GM08714 (cell line): ENCODE data around the gene PIK3CA.
"Not testable (repeated sequence)": the region's sequence is repeated elsewhere in the genome, so short reads cannot be mapped to it uniquely, and the experiment has no call there.

ENCODE experiments used
- H3K4me3 ChIP-seq: fragments of 200-500 bp; sonication (Bioruptor generic); 2 replicates; pipeline ENCODE4 v1.5.1; 2014; ENCODE audit warnings: mild to moderate bottlenecking, low read length, inconsistent platforms
- ZNF274 ChIP-seq: IDR thresholded peaks from 2 replicates; pipeline ENCODE4 v1.6.1; 2012; ENCODE audit warnings: mild to moderate bottlenecking, low read depth, low read length

Gene PIK3CA

DNA sequence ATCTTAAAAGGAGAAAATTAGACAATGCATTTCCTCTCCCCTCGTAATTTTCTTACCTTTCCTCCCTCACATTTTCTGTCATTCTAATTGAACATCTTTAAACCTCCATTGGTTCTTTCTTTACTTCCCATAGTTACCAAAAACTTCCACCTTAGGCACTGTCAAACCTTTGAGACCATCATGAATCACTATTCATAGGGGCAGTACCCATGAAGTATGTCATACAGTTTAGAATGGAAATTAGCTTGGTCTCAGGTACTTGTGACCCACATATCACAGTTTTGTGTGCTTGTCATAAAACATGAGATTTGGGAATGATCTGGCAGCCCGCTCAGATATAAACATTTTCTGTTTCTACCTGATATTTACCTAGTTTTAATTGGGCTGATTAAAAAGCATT is 52.6 kb downstream of the PIK3CA start:
- TF ChIP-seq ZNF274: no peak
- no peak overlapping the region for H3K4me3 ChIP-seq

DNA sequence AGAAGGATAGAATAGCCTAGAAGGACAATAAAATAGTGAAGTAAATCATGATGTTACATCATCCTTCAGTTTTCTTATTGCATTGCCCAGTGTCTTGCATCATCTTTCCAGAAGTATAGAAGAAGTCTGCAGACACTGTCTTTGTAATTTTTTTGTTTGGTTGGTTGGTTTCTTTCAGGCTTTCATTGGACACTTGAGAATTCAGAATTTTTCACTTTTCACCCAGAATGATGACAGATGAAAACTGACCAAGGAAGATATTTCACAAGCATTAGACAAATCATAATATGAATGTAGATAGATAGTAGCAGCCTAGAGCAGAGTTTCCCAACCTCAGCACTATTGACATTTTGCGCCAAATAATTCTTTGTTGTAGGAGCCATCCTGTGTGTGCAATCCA is 67.4 kb downstream of the PIK3CA start:
- not testable (repeated sequence) for H3K4me3 ChIP-seq

DNA sequence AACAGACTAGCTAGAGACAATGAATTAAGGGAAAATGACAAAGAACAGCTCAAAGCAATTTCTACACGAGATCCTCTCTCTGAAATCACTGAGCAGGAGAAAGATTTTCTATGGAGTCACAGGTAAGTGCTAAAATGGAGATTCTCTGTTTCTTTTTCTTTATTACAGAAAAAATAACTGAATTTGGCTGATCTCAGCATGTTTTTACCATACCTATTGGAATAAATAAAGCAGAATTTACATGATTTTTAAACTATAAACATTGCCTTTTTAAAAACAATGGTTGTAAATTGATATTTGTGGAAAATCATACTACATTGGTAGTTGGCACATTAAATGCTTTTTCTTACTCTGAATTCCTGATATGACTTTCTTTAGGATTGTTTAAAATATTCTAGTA is 70.1 kb downstream of the PIK3CA start:
- H3K4me3 ChIP-seq: not testable (repeated sequence)

DNA sequence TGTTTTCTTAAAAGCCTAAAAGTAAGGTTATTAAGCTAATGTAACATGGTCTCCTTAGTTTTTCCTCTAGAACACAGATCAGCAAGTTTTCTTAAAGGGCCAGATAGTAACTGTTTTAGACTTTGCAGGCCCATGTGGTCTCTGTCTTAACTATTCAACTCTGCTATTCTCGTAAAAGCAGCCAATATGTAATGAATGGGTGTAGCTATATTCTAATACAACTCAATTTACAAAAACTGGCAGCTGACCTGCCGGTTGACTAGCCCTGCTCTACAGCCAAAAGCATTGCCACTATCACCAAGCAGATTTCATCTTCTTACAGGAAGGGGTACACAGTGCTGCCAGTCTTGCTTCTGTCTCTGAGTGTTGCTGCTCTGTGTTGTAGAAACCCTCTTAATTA is 75.4 kb downstream of the PIK3CA start:
- TF ChIP-seq ZNF274: no peak
- H3K4me3 ChIP-seq: no peak overlapping the region

DNA sequence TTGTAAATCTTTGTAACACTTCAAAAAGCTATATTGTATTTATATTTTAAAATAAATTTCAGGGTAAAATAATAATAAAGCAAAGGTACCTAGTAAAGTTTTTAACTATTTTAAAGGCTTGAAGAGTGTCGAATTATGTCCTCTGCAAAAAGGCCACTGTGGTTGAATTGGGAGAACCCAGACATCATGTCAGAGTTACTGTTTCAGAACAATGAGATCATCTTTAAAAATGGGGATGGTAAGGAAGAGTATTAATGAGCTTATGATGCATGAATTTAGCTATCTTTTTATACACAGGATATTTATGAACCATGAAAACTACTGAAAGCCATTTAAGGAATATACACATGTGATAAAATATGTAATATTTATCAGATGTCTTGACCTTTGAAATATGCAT is 76.4 kb downstream of the PIK3CA start:
- no peak for TF ChIP-seq ZNF274
- H3K4me3 ChIP-seq: no peak overlapping the region

DNA sequence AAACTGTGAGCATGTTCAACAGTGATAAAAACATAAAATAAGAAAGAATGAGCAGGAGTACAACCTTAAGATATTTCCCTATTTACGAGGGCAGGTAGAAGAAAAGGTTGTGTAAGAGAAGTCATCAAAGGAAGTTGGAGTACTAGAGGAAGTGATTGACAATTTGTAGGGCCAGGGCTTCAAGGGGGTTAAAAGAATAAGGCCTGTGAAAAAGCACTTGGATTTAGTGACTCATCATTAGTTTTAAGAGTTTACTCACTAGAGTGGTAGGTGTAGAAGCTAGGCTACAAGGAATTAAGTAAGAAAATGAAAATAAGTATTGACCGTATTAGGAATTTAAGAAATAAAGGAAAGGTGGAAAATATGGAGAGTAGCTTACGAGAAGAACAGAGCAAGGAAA is 79.2 kb downstream of the PIK3CA start:
- TF ChIP-seq ZNF274: no peak
- no peak overlapping the region for H3K4me3 ChIP-seq

DNA sequence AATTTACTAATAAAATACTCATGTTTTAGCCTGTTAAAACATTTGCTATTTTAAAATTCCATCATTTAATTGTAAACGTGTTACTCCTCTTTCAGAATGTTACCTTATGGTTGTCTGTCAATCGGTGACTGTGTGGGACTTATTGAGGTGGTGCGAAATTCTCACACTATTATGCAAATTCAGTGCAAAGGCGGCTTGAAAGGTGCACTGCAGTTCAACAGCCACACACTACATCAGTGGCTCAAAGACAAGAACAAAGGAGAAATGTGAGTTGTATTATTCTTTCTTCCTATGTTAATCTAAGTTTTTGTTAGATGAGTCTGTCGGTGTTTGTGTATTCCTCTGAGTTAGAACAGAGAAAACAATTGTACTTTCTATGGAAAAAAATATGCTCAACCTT is 81.0 kb downstream of the PIK3CA start:
- H3K4me3 ChIP-seq: no peak overlapping the region
- TF ChIP-seq ZNF274: no peak

DNA sequence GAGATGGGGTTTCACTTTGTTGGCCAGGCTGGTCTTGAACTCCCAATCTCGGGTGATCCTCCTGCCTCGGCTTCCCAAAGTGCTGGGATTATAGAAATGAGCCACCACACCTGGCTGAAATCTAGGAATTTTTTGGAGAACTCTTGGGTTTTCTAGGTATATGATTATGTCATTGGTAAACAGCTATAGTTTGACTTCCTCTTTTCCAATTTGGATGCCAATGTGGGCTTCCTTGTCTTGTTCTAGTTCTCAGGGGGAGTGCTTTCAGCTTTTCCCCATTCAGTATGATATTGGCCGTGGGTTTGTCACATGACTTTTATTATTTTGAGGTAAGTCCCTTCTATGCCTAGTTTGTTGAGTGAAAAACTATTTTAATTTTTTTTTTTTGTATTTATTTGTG is 84.9 kb downstream of the PIK3CA start:
- no peak overlapping the region for H3K4me3 ChIP-seq
- no peak for TF ChIP-seq ZNF274

DNA sequence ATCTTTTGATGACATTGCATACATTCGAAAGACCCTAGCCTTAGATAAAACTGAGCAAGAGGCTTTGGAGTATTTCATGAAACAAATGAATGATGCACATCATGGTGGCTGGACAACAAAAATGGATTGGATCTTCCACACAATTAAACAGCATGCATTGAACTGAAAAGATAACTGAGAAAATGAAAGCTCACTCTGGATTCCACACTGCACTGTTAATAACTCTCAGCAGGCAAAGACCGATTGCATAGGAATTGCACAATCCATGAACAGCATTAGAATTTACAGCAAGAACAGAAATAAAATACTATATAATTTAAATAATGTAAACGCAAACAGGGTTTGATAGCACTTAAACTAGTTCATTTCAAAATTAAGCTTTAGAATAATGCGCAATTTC is 86.0 kb downstream of the PIK3CA start:
- TF ChIP-seq ZNF274: no peak
- no peak overlapping the region for H3K4me3 ChIP-seq

DNA sequence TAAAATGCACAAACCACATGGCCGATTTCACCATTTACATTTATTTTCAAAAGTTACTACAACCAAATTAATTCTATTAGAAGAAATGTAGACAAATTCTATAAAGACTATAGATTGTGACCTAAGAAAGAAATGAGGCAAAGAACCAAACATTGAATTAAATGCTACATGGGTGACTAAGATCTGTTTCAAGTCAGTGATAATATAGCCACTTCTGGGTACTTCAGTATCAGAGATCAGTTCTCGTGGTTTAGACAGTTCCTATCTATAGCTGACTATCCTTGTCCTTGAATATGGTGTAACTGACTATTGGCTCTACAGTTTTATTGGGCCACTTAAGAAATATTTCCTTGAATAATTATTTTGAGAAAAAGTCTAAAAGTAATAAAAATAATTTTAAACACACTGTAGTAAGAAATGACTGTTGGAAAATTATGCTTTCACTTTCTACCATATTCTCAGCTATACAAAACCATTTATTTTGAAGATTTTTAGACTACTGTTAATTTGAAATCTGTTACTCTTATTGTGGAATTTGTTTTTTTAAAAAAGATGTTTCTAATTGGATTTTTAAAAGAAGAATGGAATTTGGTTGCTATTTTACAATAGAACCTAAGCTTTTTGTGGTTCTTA is 88.6 kb downstream of the PIK3CA start:
- TF ChIP-seq ZNF274: no peak
- no peak overlapping the region for H3K4me3 ChIP-seq

DNA sequence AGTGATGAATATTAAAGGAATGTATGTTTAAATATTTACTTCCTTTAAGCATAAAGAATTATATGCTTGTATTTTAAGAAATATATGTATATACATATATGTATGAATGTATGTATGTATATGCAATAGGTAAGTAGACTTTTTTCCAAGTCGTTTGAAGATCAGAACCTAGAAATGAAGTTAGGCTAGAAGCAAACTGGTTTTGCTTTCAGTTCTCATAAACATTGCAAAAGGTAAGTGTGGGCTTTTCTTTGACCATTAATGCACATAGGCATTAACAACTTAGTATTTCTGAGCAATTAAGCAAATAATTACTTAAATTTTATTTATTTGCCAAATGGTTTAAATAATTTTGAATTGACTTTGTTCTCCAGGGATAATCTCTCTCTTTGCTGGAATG is 92.1 kb downstream of the PIK3CA start:
- H3K4me3 ChIP-seq: not testable (repeated sequence)

DNA sequence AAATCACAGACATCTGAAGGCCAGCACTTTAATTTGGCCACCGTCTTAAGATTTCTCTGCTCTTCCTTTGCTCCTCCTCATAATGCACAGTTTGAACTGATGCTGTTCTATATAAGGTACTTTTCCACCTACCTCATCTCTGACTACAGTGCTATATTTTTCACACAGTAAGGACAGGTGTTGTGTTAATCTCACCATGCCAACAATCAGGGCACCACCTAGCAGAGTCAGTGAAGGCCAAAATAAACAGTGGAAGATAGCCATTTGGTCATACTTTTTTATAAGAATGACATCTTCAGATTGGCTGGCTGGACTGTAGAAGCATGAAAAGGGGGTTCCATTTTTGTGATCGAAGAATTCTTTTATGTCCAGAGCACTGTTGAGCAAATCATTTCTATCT is 94.7 kb downstream of the PIK3CA start:
- not testable (repeated sequence) for H3K4me3 ChIP-seq

DNA sequence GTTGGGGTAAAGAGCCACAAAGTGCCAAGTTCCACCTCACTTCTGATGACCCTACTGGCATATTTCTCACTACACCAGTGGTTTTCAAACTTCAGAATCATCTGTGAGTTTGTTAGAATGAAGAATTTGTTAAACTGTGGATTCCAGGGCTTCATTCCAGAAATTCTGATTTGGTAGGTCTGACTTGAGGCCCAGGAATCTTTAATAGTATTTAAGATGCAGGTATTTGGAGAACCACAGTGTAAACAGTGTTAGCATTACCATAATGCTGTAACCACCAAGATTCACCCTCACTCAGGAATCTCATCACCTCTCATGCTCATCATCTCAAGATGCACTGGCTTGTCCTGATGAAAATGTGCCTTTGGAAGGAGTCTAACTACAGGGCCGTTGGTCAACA is 96.7 kb downstream of the PIK3CA start:
- no peak overlapping the region for H3K4me3 ChIP-seq
- TF ChIP-seq ZNF274: no peak

DNA sequence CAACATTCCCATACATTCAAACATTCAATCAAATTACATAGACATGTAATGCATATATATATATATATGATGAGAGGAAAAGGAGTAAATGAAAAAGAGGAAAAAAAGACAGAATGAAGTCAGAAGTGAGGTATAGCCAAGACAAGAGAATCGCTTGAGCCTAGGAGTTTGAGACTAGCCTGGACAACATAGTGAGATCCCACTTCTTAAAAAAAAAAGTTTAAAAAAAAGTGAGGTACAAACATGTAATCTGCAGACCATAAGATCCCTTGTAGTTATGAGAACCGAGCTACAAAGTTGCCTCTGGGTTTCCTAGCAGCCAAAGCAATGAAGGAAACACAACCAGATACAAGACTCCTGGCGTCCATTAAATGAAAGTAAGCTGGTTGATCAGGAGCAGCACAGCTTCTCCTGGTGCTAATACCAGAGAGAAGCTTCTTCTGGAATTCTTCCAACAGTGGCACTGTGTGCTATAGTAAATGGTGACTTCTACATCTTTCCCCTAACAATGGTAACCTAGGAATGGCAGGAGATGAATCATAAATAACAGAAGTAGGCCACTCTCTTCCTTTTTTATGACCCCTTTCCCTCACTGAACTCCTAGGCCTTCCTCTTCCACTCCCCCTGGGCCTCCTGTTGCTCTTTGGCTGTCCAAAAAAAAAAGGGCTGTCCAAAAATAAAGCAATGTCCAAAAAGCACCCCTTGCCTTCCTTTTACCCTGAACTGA is 99.3 kb downstream of the PIK3CA start:
- no peak for TF ChIP-seq ZNF274
- no peak overlapping the region for H3K4me3 ChIP-seq

DNA sequence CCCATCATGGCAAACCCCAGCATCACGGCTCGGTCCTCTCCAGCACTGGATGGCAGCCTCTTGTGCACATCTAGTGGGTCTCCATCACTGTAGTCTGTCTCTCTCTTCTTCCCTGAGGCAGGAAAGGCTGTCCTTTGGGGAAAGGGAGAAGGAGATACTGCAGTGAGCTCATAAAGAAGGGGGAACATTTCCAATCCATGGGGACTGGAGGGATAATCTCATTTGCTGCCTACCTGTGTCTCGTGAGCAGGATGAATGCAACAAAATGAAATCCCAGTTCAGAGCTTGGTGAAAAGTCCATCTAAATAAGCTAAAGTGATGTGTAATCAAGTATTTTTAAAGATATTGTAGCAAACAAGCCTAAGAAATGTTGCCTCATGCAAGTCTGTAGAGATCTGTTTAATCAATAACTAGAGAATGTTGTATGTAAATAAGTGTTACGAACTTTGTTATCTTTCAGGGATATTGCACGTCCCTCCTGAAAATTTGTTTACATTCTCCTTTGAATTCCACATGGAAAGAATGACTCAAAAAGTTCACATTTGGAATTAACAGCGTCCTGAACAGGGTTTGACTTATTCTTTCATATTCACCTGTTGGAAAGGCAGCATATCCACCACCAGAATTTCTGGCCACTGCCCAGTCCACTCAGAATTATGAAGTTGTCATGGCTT is 102.8 kb downstream of the PIK3CA start, which contains the start of gene KCNMB3:
Gene KCNMB3, minus strand, starts transcription at position 312 of the 674 bp plus-strand sequence. Its CDS starts 124 bp downstream, at position 188.
- H3K4me3 ChIP-seq: no peak within 1 kb of the TSS
- TF ChIP-seq ZNF274: no peak
